HG03135 (cell line): ENCODE results near the gene SHC1.
A peak's percentile ranks its signal among the peaks of the same experiment; 100 is the strongest.

ENCODE experiments used
- ATAC-seq: cut with Tn5 transposase; IDR thresholded peaks from one replicate; pipeline ENCODE4 v1.9.1; 2021; ENCODE audit warnings: mild to moderate bottlenecking, moderate library complexity; ENCODE audit not compliant: unreplicated experiment

Gene SHC1

DNA sequence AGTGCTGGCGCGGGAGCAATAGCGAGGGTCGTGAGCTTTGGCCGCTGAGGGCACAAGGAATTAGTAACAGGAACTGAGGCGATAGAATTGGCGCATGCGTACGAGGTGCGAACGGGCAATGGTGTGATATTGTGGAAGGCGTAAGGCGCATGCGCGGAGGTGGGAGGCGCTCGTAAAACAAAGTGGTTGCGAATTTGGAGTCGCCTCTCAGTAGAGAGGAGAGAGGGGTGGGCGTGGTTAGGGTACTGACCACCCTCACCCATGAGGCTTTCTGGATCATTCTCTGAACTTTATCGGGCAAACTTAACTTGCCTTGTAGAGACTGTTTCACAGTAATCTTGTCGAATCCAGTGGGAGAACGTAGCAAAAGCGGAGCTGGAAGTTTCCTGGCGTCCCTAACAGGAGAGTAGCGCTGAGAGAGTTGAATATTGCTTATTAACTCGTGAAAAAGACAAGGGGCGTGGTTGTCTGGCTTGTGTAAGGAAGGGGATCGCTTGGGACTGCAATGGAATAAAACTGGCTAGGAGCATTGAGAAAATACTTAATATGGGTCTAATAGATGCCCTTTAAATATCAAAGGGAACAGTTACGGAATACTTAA is 4.4 kb upstream of the SHC1 start:
- ATAC-seq: peak; percentile 43

DNA sequence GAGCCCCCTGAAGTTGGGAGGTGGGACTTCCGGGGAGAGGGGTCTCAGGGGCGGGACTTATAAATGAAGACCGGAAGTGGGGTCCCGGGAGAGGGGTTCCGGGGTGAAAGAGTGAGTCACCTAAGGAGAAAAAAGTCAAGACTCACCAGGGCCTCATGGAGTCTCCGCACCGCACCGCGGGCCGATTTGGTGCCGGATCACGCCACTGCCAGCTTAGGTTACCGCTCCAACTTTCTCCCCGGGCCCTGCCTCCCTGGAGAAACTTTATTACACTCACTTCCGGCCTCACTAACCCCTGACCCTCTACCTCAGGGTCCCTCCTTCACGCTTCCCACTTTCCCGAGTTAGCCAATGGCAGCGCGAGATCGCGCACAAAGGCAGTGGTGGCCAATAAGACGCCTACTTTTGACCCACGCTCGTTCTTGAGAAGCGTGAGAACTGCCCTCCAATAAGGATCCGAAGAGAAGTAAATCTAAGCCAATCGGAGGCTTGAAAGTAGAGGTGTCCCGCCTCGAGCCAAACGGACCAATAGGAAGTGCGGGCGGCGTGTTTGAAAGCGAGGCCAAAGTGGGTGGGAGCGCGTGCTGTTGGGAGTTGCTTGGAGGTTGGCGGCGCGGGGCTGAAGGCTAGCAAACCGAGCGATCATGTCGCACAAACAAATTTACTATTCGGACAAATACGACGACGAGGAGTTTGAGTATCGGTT is 3.7 kb upstream of the SHC1 start, which contains the start of gene CKS1B:
Gene CKS1B (plus strand): TSS at position 580 of the 706 bp plus-strand sequence. CDS start 65 bp downstream, at position 645.
- peak; percentile 76 for ATAC-seq

DNA sequence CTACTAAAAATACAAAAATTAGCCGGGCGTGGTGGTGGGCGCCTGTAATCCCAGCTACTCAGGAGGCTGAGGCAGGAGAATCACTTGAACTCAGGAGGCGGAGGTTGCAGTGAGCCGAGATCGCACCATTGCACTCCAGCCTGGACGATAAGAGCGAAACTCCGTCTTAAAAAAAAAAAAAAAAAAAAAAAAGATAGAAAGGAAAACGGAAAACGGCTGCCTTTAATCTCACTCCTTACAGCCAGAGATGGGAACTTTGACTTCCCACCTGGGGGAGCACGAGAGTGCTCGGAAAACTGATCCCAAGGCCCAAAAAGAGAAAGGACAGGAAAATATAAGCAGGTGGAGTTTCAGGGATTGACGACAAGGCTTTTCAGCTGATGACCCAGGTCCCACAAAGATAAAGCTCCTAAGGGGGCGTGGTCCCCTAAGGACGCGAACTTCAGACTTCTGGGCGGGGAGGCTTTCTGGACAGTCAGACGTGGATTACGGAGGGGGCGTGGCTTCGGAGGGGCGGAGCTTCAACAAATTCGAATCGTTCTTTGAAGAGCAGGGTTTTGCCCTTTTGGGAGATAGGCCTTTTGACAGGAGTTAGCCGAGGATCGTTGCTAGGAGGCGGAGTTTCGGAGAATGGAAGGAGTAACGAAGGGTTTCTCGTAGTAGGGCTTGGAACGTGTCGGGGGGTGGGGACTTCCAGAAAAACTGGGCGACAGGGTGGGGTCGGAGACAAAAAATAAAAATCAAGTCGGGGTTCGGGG is 3.0 kb upstream of the SHC1 start:
- peak; percentile 24 for ATAC-seq

DNA sequence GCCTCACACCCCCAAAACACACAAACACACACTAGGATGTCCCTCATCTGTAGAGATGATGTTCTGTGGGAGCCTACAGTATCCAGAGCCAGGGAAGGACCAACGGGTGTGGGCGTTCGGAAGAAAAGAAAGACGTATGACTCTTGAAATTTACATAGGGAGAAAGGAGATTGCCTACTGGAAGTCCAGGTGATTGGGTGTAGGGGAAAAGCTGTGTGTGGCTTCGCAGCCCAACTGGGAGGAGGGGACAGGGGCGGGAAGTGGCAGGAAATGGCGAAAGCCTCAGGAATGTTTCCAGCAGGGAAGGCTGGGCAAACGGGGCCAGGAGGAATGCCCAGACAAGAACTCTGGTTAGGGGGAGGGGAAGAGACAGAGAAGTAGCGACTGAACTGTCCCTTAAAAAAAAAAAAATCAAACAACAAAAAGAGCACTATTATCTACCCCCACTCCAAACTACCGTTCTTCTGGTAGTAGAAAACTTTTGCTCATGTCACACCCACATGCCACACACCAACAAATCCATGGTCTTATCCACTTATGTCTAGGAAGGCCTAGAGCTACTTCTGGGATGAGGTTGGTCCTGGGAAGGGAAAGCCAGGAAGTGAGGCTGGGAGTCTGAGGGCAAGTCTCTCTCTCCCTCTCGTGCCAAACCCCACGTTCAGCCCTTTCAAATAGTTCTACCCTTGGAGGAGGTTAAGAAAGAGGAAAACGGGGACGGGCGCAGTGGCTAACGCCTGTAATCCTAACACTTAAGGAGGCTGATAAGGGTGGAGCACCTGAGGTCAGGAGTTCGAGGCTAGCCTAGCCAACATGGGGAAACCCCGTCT is 2.2 kb upstream of the SHC1 start:
- ATAC-seq: no peak

DNA sequence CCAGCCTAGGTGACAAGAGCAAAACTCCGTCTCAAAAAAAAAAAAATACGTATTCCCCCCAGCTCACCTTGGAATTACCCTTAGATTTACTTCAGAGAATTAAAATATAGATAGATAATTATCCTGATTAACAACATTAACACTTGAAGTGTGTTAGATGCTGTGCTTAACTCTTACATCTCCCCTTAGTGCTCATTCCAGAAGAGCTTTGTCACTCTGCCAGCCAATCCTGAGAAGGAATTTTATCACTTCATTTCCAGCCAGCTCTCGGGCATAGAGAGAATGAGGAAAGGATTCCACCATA is 1.6 kb upstream of the SHC1 start:
- no peak for ATAC-seq

DNA sequence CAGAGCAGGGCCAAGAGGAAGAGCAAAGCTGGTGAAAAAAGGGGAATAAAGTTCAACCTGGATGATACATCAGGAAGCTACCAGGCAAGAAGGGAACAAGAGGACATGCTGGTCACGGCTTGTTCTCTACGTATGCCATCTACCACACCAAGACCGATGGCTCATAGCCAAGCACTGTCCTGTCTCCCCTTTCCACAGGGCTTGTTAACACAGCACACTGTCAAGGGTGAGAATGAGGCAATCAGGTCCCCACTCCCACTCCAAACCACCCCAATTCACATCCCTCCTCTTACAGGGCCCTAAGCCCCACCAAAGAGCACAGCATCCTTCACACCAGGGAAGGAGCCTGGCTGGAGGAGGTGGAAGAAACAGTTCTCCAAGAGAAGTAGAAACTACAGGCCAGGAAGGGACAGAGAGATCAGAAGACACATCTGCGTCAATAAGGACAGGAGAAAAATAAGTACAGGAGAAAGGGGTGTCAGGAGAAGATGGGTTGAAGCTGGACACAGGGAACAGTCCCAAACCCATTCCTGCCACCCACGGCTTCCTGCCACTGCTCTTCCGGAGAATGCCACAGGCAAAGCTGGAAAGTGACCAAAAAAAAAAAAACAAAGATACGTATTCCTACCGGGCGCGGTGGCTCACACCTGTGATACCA is 923 bp upstream of the SHC1 start:
- ATAC-seq: no peak

DNA sequence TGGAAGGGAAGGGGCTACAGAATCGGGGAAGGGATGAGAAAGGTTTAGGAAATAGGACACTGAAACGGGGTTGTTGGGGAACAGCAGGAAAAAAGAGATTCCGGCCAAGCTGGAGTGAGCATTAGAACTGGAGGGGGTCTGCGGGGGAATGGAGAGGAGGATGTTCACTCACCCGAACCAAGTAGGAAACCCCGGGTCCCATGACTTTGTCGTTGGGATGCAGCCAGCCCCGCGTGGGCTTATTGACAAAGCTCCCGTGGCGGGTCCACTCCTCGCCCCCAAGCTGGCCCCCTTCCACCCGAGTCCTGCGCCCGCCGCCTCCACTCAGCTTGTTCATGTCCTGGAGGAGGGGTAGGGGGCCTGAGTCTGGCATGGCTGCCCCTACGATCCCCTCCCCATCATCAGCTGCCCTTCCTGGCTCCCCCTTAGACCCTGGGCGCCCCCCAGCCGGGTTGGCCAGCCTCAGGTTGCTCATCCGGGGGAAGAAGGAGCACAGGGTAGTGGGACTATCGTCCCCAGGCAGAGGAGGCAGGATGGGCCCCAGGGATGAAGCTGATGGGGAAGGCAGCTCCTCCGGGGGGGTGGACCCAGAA is 591 bp downstream of the SHC1 start:
- ATAC-seq: no peak

DNA sequence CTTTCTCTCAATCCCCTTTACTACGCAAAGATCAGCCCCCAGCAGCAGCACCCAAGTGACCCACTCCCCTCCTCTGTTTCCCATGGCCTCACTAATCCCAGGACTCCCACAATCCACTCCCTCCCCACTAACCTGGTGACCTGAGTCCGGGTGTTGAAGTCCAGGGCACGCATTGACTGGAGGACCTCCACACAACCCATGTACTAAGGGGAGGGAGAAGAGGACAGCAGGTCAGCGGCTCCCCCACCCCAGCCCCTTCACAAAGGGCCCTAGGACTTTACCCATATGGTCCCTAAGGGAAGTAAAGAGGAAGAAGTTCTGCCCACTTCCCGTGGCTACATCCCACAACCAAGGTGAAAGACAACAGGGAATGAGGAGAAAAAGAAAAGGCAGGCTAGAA is 1.3 kb downstream of the SHC1 start:
- ATAC-seq: no peak

DNA sequence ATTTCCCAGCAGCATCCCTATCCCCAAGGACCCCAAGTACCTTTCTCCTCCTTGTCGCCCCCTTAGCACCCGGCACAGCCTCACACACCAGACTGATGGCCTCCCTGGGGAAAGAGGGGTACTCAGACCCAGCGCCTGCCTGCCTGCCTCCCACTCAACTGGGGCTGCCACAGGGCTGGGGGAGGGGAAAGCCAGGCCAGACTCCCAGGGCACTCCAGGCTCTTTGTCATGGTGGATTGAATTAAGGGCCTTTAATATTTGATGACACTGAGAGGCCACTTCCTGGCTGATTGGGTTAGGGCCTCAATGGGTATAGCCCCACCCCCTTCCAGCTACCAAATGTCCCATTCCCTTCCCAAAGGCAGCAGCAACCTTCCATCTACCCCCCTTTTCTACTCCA is 1.8 kb downstream of the SHC1 start:
- no peak for ATAC-seq

DNA sequence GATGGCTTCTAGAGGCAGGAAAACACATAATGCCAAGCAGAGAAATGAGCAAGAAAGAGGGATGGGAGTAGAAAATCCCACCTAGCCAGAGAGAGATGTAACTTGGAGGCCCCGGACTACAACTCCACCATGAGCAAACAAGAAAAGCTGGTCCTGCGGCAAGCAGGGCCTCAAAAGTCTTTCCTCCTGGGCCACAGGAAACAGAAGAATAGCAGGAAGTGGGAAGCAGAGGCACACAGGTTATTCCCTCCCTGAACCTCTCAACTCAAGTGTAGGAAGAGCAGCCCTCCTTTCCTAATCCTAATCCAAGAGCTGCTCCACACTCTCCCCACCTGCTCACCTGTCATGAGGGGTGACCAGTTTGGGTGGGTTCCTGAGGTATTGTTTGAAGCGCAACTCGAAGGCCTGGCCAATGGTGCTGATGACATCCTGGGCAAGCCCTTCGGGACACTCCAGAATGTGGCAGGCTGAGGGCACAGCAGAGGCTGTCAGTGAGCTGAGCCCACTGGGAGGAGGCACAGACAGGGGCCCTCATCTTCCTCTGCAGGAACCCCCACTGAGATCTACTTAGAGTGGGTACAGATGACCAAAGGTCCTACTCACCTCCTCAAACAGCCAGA is 3.1 kb downstream of the SHC1 start:
- ATAC-seq: no peak

DNA sequence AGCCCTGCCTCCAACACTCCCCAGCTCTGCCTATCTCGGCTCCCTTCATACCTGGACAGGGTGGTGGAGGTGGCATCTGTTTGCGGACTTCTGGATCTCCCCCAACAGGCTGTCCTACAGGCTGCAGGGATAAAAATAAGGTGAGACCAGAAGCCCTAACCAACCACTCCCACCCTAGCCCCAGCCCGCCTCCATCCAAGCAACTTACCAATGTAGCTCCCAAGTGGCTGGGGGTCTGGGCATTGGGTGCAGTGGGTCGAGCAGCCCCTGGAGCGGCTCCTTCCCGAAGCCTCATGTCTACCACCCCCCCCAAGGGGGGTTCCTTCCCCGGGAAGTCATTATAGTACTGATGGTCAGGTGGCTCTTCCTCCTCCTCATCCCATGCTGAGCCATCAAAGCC is 4.4 kb downstream of the SHC1 start:
- ATAC-seq: no peak

DNA sequence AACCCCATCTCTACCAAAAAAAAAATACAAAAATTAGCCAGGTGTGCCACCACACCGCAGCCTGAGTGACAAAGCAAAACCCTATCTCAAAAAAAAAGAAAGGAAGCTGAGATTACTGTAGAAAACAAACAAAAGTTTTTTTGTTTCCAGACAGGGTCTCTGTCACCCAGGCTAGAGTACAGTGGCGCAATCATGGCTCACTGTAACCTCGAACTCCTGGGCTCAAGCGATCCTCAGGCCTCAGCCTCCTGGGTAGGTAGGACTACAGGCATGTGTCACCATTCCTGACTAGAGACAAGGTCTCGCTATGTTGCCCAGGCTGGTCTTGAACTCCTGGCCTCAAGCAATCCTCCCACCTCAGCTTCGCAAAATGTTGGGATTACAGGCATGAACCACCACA is 6.2 kb downstream of the SHC1 start:
- no peak for ATAC-seq

DNA sequence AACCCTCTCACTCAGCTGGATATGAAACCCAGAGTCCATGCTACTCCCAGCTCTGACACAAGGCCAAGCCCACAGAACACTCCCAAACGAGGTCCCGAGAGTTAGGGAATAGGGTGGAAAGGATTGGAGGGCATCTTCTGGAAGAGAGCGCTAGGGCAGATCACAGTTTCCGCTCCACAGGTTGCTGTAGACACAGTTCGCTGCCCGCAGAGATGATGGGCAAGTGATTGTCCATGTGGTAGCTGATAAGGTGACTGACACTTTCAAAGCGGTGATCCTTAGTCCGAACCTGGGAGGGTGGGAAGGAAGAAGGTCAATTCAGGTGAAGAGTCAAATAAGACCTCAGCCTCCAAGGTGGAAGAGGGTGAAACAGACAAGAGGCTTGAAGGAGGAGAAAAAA is 6.9 kb downstream of the SHC1 start:
- no peak for ATAC-seq

DNA sequence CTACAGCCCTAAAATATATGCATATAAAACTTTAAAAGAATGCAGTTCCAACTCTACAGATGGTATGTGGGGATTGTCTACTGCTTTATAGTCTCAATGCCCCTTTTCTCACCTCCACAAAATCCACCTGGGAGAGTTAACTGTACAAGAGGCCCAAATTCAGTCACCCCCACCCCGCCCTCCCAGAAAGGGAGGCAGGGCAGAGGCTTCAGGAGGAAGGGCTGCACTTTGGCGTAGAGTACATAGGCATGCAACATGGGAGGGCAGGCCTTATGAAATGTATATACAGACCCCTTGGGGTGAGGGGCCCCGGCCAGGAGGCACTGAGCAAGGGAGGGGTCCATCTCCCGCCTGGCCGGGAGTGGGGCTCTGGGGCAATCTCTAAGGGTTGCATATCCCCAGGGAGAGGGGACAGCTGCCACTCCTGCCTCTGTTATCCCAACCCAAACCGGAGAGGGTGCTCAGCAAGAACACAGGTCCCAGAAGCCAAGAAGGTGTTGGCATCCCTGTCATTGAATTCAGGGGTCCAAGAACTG is 7.7 kb downstream of the SHC1 start:
- no peak for ATAC-seq

DNA sequence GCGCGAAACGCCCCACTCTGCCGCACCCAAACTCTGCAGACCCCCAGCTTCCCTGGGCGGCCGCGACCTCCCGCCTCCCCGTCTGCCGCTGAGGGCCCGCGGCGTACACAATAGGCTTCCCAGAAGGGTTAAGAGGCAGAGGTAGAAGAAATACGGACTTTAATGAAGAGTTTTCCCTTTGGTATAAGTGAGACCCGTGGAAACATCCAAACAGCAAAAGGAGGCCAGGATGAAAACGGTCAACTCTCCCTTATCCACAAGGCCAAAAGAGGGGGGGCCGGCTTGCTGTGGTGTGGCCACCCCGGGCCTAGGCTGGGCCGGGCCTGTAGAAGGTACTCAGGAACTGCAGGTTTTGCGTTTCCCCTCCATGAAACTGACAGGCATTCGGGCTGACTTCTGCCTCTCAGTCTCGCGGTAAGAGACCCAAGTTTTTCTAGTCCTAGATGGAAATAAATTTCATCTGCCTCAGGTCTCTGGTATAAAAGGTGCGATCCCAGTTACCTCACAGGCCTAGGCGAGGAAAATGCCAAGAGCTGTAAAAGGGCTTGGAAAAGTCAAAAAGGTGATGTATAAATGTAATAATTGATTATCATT is 8.3 kb downstream of the SHC1 start:
- peak; percentile 17 for ATAC-seq

DNA sequence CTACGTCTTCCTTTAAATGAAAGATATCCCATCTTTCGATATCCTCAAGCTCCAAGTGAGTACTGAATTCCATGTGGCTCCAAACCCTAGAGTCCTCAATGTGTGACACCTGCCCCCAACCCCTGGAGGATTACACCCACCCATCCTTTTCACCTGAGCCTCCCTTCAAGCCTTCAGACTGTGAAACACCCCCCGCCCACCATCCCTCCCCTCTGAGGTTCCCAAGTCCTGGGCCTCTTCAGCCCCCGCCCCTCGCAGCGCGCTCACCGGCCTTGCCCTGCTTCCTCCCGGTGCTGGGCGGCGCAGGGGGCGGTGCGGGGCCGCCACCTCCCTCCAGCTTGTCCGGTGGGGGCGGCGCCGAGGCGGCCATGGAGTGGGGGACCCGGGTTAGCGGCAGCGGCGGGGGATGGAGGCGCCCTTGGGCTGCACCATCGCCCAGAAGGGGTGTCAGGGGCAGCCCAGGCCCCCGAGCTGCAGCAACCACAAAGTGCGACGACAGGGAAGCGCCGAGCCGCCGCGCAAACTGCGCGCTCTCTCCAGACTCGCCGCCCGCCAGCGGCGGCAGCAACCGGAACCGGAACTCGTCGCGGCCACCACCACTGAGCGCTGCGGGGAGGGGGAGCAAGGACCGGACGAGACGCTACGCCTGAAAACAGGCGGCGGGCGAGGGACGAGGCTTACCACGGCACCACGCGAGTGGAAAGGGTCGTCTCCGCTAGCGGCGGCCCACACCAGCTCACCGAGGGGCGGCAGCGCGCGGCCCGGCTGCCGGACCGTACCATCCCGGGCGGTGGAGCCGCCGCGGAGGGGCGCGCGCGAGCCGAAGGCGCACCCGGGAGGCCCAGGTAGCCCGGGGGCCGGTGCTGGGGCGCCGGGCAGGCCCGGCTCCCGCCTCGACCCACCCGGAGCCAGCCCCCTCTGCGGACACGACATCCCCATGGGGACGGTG is 9.1 kb downstream of the SHC1 start, which contains the start of gene PYGO2:
Gene PYGO2 (minus strand): TSS at position 576 of the 949 bp plus-strand sequence. CDS start 206 bp downstream, at position 370.
- peak; percentile 65 for ATAC-seq

DNA sequence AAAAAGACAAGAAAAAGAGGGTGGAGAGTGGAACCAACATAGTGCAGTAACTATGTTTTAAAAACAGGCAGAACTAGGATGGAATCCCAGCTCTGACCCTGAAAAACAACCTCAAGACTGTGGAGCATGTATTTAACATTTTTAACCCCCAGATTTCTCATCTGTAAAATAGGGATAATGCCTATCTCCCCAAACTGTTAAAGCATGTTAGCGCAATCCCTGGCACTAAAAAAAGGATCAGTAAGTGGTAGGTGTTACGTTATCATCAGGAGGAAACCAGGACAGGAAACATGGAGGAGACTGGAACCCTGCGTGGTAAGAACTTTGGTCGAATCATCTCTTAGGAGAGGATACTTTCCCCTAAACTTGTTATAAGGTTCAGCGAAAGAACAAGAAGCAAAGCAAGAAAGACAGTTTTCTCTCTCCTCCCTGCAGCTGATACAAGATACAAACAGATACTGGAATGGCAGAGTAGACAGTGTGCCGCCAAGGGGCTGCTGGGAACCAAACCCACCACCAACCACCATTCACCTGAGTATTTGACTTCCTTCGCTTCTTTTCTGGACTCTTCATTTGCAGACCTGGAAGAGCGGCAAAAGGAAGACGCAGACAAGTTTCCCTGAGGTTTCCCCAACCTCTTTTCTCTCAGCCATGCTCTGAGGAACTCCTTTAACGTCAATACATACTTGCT is 10.0 kb downstream of the SHC1 start:
- no peak for ATAC-seq

DNA sequence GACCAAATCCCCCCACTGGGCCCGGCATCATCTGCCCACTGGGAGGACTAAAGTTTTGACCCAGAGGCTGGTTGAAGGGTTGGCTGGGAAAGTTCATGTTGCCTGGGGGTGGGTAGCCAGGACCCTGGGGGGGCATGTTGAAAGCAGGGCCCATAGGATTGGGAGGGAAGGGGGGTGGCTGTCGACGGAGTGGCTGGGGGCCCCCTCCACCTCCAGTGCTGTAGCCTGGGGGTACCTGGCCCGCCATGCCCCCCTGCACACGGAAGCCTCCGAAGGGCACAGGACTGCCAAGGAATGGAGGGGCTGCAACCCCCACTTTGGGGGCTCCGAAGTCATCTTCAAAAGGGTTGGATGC is 11.1 kb downstream of the SHC1 start:
- no peak for ATAC-seq
